NCI-H2107 (cell line): ENCODE results near the gene LARP7.
"Not testable (repeated sequence)": the region's sequence is repeated elsewhere in the genome, so short reads cannot be mapped to it uniquely, and the experiment has no call there.

ENCODE experiments used
- DNase-seq: peaks from one replicate; lab custom pipeline; 2025; lab: John Stamatoyannopoulos, UW

Gene LARP7

DNA sequence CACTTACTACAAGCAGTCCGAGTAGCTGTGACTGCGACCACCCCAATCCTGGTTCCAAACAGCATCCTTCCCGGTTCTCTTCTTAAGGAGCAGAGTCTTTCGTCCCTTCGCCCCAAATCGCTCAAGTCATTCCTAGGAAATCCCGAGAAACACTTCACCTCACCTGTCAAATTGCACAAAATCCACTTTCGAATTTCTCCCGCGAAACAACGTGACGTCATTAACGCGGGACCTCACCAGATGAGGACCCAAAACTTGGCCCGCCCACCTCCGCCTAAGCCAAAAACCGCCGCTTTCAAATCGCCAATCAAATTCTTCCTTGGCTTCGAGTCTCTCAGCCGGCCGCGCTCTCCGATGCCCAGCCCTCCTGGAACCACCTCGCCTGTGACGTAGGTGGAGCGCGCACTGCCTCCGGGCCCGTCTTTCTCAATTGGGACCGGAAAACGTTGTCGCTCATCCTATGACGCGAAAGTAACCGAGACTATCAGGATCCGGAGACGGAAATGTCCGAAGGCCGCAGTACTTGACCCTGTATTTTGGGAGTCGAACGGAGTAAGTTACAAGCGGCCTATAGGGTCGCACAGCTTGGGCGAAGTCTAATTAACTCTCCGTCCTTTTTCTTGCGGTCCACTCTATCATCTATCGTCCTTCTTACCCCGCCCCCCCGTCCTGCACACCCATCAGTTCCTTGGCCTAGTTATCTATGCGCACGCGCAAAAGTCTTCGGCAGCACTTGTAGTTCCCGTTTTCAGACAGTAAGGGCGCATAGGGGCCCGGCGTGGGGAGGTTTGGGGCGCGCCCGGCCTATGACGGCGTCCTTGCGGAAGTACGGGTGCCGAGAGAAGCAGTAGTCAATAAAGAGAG, at the start of gene LARP7, which contains the start of gene ZGRF1:
Gene LARP7, plus strand, starts transcription at position 456 of the 864 bp plus-strand sequence. CDS start 7,527 bp downstream, outside the sequence.
Gene ZGRF1, minus strand, starts transcription at position 222 of the 864 bp plus-strand sequence. CDS start 3,733 bp downstream, outside the sequence.
- peak; percentile 88 for DNase-seq

DNA sequence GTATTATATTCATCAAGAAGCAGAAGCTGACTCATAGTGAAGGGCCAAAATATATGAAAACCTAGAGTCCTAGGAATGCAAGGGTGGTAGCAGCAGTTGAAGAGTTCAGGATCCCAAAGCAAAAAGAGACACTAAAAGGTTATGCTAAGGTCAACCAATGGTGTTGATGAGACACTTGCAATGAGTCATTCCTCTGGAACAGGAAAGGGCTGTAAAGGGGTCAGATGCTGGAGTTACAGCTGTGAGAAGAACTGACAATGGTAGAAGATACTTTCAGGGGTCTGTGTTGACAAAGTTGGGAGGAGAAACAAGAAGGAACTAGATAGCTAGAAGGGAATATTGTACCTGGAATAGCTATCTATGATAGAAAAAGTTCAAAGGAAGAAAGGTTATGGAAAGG, 47.7 kb upstream of the LARP7 start:
- no peak for DNase-seq

DNA sequence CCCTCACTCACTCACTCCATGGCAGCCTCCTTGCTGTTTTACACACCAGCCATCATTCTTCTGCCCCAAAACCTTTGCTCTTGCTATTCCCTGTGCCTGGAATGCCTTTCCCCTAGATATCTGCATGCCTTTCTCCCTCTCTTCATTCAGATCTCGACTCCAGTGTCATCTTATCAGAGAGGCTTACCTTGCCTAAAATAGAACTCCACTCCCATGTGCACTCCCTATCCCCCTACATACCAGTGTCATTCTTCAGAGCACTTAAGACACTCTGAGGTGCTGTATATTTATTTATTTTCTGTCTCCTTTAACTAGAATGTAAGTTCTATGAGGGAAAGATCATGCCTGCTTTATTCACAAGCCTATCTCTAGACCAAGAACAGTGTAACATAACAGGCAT, 45.4 kb upstream of the LARP7 start:
- no peak for DNase-seq

DNA sequence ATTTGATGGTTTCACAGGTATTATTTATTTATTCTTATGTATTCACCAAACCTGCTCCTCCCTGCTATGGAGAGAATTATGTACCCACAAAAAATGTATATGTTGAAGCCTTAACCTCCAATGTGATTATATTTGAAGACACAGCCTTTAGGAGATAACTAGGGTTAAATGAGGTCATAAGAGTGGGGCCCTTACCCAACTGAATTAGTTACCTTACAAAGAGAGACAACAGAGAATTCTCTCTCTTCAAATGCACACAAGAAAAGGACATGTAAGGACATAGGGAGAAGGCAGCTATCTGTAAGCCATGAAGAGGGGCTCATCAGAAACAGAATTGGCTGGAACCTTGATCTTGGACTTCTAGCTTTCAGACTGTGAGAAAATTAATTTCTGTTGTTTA, 44.2 kb upstream of the LARP7 start:
- DNase-seq, result no peak

DNA sequence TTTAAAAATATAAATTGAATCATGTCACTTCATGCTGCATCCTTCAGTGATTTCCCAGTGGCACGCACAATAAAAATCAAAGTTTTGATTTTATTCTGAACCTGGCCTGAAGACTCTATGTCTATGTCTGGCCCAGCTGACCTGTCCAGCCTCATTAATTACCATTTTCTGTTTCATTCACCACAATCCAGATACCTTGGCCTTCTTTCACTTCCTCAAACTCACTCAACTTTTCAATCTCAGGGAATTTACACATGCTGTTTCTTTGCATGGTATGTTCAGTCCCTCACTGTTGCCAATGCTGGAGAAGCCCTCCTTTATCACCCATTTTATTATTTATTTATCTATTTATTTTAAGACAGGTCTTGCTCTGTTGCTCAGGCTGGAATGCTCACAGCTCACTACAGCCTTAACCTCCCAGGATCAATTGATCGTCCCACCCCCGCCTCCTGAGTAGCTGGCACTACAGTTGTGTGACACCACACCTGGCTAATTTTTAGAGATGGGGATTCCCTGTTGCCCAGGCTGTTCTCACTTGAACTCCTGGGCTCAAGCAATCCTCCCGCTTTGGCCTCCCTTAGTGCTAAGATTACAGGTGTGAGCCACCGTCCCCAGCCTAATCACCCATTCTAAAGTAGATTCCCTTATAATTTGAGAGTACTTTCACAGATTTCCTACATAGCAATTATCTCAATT, 43.4 kb upstream of the LARP7 start:
- no peak for DNase-seq

DNA sequence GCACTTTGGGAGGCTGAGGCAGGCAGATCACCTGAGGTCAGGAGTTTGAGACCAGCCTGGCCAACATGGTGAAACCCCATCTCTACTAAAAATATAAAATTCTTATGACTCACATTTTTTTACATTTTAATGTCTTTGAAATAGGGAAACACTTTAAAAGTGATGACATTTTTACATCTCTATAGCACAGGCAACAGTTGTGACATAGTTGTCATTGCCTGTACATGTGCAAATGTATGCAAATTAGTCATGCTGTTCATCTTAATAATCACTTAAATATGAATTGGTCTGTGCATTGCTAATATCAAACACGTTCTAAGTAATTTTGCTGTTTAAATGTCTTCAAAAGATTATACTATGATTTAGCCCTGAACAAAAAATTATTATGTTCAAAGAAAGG, 42.0 kb upstream of the LARP7 start:
- no peak for DNase-seq

DNA sequence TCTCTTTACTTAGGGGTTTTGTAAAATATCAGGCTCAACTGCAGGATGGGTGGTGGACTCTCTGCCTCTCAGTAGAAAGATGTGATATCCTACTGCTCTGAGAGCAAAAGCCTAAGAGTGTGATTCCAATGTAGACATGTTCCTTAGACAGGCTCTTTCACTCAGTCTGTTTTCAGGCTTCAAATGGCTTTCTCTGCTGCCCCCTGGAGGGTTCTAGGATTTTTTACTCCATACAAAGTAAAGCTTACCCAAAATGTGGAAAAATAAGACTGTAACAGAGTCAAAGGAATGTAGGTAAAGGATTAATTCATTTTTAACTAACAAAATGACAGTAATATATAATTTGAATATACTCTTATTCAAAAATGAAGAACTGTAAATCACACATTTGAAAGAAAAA, 32.4 kb upstream of the LARP7 start:
- no peak for DNase-seq

DNA sequence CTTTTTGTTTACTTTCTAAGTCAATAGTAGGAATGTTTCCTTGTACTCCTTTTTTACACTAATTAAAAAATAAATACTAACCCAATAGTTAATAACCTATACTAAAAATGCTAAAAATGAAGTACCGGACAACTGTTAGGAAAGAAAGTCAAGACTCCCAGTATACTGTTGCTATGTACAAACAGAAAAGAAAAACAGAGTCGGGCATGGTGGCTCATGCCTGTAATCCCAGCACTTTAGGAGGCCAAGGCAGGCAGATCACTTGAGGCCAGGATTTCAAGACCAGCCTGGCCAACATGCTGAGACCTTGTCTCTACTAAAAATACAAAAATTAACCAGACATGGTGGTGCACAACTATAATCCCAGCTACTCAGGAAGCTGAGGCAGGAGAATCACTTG, 24.1 kb upstream of the LARP7 start:
- not testable (repeated sequence) for DNase-seq

DNA sequence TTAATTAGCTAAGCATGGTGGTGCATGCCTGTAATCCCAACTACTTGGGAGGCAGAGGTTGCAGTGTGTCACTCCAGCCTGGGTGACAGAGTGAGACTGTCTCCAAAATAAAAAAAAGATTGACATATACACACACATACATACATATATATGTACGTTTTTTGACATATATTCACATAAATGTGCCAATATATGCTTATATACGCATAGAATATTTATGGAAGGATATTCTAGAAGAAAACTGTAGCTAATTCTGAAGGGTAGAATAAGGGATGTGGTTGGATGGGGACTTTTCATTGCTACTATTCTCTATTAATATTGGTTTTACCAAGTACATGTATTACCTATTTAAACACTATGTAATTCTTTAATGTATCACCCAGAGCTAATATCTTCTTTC, 20.0 kb upstream of the LARP7 start:
- no peak for DNase-seq

DNA sequence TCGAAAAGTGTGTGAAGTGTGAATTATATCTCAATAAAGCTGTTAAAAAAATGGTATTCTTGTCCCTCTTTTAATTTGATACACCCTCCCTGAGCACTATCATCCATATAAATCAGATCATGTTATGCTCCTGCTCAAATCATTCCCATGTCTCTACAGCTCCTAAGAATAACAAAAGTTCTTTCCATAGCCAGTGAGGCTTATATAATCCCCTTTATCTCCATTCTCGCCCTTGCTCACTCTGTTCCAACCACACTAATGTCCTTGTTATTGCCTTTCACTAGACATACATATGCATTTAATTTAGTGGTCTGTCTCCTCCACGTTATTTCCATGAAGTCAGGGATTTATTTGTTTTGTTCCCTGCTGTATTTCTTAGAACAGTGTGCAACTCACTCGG, 10.7 kb upstream of the LARP7 start:
- DNase-seq, result no peak

DNA sequence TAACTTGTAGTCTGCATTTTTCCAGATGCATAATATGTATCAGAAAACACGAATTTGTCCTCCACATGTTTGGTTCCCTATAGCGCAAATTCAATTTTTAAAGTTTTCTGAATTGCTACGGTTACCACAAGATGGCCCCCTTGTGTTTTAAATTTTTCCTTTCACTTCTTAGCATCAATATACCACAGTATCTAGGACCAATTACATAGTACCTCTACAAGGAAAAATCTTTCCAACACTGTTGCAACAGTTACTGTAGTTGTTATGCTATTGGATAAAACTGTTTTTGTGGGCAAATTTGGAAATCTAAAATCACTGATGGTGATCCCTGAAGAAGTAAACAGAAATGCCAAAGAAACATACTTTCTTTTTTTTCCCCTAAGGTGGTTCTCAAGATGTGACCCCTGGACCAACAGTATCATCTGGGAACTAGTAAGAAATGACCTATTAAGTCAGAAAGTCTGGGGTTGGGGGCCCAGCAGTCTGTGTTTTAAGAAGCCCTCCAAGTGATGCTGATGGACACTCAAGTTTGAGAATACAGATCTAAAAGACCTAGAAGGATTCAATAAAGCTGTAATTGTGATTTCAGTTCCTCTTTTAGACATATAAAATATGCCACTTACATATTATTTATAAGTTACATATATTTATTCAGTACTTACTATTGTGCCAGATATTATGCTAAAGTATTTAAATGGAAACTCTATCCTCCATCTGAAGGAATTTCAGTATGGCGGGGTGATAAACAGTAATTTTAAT, 3.3 kb upstream of the LARP7 start:
- no peak for DNase-seq

DNA sequence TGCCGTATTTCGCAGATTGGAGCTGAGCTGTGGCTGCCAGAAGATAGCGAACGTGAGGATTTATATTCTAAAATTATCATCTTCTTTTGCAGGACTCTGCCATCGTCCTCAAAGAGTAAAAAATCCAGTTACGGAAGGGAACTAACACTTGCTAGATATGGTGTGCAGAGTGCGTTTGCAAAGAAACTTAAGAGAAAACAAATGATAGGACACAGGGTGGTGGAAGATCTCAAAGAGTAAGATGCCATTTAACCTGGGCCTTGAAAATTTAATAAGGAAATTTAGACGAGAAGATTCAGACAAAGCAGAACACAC, 566 bp downstream of the LARP7 start:
- no peak for DNase-seq

DNA sequence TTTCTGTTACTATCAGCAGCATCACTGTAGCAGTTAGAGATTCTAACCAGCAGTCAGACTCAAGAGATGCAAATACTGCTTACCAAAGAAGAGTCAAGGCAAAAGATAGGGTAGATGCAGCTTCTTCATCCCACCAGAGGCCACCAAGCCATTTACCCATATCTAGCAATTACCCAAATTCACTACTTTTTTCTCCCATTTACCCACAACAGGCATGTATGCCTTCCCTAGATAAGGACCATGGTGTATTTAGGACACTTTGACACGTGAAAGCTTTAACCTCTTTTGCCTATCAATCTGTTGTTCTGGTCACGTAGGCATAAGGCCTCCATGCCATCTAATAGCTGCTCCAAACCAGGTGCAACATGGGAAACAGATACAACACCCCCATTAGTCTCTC, 5.6 kb downstream of the LARP7 start:
- no peak for DNase-seq

DNA sequence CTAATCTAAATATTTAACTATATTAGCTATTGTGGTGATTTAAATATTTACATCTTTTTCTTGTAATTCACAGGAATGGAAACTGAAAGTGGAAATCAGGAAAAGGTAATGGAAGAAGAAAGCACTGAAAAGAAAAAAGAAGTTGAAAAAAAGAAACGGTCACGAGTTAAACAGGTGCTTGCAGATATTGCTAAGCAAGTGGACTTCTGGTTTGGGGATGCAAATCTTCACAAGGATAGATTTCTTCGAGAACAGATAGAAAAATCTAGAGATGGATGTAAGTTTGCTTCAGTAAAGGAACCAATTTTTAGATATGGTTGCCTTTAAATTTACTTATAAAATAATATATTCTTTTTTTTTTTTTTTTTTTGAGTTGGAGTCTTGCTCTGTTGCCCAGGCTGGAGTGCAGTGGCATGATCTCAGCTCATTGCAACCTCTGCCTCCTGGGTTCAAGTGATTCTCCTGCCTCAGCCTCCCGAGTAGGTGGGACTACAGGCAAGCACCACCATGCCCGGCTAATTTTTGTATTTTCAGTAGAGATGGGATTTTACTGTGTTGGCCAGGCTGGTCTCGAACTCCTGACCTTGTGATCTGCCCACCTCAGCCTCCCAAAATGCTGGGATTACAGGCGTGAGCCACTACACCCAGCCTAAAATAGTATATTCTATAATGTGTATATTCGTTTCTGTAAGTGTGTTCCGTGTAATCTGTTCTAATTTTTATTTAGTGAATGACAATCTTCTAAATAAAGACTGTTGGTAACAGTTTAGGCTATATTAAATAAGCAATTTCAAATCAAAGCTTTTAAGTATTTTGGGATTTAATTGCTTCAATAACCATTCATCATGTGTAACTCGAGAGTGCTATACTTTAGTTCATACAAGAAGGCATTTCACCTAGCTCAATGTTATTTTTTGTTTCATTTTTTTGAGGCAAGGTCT, 7.9 kb downstream of the LARP7 start:
- DNase-seq, result not testable (repeated sequence)

DNA sequence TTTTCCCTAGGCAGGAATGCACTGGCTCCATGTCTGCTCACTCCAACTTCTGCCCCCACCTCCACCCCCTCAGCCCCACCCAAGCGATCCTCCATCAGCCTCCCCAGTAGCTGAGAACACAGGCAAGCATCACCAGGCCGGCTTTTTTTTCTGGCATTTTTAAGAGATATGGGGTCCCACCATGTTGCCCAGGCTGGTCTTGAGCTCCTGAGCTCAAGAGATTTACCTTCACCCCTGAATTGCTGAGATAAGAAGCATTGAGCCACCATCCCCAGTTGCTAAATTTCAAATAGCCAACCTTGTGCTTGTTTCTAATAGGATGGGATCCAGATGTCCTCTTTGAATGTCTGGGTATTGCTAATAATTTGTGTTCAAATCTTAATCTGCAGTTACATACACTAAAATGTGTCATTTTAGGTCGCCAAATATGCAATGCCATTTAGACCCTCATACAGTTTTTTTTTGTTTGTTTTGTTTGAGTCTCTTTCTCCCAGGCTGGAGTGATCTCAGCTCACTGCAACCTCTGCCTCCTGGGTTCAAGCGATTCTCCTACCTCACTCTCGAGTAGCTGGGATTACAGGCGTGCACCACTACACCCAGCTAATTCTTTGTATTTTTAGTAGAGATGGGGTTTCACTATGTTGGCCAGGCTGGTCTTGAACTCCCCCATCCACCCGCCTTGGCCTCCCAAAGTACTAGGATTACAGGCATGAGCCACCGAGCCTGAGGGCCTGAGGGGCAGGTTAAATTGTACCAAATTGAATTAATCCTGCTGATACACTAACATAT, 8.8 kb downstream of the LARP7 start:
- DNase-seq, result no peak

DNA sequence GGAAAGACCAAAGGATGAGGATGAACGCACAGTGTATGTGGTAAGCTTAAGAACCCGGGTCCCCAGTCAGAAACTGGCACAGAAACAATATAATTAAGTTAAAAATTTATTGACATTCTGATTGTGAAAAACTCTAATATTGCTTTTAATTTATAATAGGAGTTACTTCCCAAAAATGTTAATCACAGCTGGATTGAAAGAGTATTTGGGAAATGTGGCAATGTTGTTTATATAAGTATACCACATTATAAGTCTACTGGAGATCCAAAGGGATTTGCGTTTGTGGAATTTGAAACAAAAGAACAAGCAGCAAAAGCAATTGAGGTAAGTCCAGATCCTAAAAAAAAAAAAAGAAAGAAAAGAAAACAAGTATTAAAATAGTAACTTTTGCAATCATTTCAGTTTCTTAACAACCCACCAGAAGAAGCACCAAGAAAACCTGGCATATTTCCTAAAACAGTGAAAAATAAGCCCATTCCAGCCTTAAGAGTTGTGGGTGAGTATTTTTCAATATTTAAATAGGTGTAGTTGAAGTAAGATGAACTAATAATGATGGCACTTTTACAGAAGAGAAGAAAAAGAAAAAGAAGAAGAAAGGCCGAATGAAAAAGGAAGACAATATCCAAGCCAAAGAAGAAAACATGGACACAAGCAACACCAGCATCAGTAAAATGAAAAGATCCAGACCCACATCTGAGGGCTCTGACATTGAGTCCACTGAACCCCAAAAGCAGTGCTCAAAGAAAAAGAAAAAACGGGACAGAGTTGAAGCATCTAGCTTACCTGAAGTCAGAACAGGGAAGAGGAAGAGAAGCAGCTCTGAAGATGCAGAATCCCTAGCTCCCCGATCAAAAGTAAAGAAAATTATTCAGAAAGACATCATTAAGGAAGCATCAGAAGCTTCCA, 9.9 kb downstream of the LARP7 start:
- DNase-seq, result no peak

DNA sequence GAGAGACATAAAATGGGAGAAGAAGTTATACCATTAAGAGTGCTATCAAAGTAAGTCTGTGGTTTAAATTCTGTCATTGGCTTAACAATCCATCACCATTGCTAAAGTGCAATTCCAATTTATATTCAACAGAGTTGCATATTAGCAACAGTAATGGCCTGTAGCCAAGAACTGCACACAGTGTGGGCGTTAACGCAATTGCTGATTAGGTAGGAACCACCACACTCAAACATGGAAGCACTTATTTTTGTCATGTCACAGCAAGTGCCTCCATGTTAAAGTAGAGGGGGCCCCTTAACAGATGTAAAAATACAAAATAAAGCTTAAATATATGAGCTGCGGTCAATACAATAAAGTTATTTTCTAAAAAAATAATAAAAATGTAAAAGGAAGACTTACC, 10.8 kb downstream of the LARP7 start:
- DNase-seq, result no peak

DNA sequence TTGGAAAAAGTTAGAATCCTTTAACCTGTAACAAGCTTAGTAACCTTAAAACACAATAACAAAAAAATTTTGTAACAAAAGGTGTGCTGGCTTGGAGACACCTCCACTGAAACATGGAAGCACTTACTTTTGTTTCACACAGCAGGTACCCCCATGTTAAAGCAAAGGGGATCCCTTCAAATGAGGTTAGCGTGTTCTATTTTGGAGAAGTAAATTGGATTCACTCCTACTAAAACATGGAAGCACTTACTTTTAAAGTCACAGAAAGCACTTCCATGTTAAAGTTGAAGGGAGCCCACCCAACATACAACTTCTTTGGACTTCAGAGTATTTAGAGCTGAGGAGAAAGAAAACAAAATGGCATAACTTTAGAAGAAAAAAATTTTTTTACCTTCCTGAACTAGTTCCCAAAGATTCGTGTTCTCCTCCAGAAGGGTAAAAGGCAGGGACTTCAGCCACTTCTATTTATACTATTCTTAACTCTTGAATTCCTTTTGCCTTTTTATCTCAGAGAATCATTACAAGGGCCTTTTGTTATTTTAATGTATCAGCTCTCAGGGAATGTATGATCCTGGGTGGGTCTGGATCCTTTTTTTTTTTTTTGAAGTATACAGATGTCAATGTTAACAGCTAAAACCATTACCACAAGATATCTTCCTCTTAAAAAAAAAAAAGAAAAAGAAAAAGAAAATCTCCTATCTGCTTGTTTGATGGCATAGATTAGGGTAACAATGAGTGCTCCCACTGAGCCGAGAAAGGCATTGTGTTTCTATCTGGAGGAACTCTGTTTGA, 11.5 kb downstream of the LARP7 start:
- DNase-seq, result no peak

DNA sequence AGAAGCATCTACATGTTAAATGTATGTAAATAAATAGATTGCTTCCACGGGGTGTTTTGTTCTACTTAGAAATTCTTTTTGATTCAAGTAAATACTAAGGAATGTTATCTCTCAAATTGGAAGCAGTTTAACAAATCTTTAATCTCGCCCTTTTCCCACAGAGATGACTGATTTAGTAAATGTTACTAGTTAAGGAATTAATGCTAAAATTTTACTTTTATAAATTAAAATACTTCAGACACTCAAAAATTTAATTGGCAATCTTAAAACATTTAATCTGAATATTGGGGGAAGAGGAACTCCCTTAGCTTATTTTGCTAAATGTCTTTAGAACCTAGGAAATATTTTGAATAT, 12.1 kb downstream of the LARP7 start:
- DNase-seq, result no peak
